G401.6 (cell line): ENCODE measurements around the gene IL17C.

ENCODE experiments used
- FAIRE-seq: peaks from 2 replicates; lab custom pipeline; 2012; peaks lifted over from hg19 to GRCh38; lab: Jason Lieb, UNC

IL17C gene

GRCh38 chr16:88628512-88628974 is 9.8 kb upstream of the IL17C start:
- FAIRE-seq: no peak

GRCh38 chr16:88629835-88630234 is 8.5 kb upstream of the IL17C start:
- no peak for FAIRE-seq

GRCh38 chr16:88630433-88630832 is 7.9 kb upstream of the IL17C start:
- FAIRE-seq: no peak

GRCh38 chr16:88630941-88631340 is 7.4 kb upstream of the IL17C start:
- no peak for FAIRE-seq

GRCh38 chr16:88631384-88631783 is 7.0 kb upstream of the IL17C start:
- FAIRE-seq: no peak

DNA sequence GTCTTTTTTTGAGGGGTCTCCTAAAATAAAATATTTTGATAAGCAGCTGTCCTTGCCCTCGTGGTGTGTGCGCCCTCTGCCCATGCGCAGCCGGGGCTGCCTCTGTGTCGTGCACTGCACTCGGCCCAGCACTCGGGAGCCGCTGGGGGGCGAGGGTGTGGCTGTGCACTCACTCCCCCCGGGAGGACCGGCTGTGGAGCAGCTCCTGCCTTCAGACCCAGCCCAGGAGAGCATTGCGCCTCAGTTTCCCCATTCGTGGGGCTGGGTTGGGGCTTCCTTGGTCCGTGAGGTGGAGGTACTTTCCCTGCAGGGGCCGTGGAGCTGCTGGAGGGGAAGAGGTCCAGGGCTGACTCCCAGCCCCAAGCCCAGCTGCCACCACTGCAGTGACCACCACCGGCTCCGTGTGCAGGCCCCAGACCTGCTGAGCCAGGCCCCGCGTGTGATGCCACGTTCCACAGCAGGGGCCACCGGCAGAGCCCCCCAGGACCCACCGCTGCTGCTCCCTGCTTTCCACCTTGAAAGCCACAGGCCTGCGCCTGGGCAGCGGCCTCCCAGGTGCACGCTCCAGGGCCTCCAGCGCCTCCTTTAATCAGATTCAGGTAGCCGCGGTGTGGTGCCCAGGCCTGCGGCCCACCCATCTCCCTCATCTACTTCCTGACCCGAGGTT is 6.3 kb upstream of the IL17C start:
- no peak for FAIRE-seq

DNA sequence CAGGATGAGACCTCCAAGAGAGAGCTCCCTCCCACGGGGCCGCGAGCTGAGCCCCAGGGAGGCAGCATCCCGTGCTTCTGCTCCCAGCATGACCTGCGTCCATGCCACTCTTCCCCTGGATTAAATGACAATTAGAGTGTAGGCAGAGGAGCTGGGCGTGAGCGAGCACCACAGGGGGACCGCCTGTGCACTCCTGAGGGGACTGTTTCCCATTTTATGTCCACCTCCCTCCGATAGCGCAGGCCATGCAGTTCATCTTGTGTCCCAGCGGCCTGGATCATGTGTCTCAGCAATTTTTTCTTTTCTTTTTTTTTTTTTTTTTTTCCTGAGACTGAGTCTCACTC is 5.8 kb upstream of the IL17C start:
- FAIRE-seq: no peak

- FAIRE-seq: no peak
Measured at GRCh38 chr16:88633684-88634140, 4.7 kb upstream of the IL17C start.

DNA sequence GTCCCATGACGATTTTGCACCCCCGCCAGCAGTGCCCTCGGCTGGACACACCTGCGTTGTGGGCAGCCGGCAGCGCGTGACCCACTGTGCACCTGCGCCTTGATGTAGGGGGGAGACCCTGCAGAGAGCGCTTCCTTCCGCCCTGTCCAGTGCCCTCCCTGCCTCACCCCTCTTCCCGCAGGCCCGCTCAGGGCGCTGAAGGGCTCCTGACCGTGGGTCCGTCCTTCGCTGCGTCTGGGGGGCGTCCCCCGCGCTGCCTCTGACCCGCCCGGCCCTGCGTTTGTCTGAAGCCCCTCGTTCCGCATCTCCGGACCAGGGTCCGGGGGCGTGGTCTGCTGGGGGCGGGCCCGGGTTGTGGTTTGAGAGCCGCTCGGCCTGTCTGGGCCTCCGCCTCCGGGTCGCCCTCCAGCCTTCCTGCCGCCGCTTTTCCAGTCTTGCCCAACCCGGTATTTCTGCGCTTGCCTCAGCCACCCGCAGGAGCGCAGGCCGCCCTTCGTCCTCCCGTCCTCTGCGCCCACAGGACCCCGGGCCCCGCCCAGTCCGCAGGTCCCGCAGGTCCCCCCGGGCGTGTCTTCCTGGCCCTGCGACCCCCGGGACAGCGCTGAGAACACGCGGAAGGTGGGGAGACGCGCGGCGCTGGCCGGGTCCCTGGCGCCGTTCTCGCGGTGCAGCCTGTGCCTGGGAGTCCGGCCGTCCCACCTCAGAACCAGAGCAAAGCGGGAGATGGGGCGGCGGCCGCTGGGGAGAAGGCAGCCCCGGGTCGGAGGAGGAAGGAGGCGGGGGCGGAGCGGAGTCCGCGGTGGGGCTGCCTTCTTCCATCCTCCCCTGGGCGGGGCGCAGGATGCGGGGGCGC is 4.0 kb upstream of the IL17C start:
- no peak for FAIRE-seq

DNA sequence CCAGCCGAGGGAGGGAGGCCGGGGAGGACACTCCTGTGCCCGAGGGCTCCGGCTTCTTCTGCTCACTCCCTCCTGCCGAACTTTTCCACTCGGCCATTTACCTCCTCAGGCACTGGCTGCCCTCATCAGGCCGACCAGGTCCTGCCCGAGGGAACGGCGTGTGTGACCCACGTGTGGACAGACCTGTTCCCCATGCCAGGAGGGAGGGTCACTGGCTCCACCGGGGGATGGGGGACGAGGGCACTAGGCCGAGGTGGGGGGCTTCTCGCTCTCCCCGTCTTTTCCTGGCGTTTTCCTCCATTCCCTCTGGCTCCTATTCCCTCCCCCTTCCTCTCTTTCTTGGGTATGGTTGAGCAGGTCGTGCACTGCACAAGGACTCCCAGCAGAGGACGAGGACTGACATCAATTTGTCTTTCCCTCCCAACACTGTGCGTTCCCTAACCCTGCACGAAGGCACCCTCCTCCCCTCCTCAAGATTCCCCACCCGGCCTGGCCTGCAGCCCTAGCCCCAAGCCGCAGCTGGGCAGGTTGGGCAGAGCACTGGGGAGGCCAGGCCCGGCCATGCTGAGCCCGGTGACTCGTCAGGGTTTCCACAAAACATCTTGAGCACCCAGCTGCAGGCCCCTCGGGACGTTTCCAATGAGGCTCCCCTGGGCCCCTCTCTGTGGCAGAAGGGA is 3.2 kb upstream of the IL17C start:
- FAIRE-seq: no peak

DNA sequence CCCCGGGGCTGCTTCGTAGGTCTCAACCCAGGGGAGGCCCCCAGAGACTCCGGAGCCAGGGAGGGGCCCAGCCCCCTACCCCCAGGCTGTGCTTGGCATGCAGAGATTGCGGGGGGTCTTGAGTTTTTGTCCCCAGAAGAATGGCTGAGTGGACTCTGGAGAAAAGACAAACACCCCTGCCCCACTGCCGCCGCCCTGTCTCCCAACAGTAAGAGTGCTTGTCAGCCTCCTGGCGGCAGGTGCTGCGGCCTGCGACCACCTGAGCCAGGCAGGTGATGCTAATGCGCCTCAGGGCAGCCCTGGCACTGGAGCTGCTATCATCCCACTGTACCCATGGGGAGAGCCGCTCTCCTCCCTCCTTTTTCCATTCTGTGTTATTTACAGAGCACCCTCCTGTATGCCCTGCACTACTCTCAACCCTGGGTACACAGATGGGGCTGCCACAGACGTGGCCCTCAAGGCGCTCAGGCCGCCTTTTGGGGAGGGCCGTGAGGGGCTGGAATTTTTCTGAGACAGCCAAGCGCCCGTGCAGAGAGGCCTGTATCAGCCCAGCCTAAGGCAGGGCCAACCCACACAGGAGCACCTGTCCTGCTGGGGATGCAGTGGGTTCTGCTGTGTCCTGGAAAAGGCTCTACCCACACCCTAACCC is 2.6 kb upstream of the IL17C start:
- no peak for FAIRE-seq

DNA sequence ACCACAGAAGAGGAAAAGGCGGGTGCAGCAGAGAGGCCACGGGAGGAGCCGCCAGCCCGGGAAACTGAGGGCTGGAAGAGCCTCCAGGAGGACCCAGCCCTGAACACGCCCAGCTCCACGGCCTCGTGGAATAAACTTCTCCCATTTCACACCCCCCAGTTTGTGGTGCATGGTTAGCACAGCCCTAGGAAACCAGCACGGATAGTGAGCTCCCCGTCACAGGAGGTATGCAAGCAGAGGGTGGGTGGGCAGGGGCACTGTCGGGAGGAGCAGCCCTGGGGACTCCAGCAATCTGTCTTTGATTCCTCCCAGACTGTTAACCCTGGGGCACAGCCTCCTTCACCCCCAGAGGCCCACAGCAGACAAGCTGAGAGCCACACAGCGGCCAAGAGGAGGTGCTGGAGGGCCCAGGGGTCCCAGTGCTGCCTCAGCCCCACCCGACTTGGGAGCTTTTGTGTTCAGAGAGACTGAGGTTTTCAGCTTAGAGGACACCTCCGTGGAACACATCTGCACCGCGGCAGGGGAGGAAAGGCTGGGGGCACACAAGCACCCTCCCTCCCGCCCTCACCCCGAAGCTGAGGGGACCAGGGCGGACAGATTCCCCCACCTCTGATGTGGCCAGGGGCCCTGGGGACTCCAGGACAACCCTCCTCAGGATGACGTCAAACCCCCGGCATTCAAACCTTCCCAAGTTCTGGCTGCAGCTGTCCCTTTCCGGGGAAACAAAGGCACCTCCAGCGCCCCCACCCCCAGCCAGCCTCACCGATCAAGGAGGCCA is 1.7 kb upstream of the IL17C start:
- no peak for FAIRE-seq

- FAIRE-seq: no peak
Measured at GRCh38 chr16:88639231-88640038, 1.1 kb downstream of the IL17C start.

GRCh38 chr16:88640039-88640495 is 1.7 kb downstream of the IL17C start:
- FAIRE-seq: no peak

DNA sequence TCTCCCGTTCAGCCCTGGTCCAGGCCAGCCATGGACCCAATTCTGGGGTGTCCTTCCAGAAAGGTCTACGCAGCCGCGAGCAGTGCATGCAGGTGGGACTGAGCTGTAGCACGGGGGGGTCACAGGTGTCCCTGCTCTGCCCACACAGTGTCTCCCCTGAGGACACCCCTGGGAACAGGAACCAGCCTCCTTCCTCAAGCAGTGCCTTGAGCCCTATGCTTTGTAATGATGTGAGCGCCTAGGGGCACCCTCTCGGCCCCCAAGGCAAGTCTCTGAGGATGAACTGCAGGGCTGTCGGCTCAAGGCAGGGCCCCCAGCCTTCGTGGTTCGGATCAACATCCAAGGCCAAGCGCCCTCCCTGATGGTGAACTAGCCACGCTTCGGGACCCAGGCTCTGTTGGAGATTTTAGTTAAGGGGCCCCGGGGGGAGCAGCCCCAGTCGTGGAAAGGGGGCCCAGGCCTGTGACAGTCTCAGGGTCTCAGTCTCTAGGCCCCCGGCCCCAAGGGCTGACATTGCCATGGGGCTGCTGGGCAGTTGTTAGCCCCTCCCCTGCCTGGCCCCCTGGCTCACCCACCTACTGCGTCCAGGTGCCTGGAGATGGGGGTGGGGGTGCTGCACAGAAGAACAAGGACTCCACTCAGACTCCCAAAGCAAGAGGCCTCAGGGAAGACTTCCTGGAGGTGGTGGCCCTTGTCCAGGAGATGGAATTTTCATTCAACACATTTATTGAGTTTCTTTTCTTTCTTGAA is 2.3 kb downstream of the IL17C start:
- no peak for FAIRE-seq

DNA sequence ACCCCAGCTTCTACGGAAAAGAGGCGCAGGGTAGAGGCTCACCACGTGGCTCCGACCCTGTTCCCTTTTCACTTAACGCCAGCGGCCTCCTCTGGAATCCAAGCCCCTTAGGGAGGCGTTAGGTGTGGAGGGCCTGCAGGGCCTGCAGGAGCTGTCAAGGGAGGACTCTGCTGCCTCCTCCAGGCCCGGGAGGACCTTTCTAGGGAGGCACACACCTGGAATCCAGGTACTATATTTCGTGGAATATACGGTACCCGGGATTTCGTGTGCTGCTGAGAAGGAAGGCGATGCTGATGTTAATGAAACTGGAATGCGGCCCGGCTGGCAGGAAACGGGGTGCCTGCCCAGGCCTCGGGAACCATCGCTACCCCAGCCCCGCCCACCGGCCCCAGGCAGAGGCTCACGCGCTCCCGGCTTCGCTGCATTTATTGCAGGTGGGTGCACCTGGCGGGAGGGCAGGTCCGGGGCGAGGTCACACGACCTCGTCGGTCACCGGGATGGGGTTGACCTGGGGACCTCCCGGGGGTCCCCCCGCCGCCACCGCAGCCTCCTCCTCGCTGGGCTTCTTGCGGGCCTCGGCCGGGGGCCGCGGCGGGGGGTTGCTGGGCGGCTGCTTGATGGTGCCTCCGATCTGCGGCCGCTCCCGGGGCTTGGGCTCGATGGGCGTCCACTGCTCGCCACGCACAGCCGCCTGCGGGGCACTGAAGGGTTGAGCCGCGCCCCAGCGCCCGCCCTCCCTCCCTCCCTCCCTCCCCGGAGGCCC is 4.7 kb downstream of the IL17C start:
- no peak for FAIRE-seq

- FAIRE-seq: no peak
Measured at GRCh38 chr16:88643644-88643932, 5.2 kb downstream of the IL17C start.

DNA sequence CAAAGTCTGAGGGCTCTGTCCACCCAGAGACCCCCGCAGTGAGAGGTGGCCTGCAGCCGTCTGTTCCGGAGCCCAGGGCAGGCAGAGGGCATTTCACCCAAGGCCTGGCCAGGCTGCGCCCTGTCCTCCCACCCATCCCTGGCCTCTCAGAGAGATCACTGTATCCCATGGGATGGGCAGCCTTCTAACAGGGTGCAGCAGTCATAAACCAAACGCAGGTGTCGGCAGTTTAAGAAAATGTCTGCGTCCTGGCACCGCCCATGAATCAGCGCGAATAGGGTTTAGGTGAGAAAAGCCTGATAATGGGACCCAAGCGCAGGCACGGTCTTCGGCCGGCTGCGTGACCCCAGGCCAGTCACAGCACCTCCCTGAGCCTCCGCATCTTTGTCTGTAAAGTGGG is 7.1 kb downstream of the IL17C start:
- no peak for FAIRE-seq

- no peak for FAIRE-seq
Measured at GRCh38 chr16:88645941-88646340, 7.6 kb downstream of the IL17C start.
